HG03135 (cell line): ENCODE results near the gene OBP2B.
"Not testable (repeated sequence)": the region's sequence is repeated elsewhere in the genome, so short reads cannot be mapped to it uniquely, and the experiment has no call there.

Experiments used
- ATAC-seq: cut with Tn5 transposase; IDR thresholded peaks from one replicate; pipeline ENCODE4 v1.9.1; 2021; ENCODE audit warnings: mild to moderate bottlenecking, moderate library complexity; ENCODE audit not compliant: unreplicated experiment

Gene OBP2B

DNA sequence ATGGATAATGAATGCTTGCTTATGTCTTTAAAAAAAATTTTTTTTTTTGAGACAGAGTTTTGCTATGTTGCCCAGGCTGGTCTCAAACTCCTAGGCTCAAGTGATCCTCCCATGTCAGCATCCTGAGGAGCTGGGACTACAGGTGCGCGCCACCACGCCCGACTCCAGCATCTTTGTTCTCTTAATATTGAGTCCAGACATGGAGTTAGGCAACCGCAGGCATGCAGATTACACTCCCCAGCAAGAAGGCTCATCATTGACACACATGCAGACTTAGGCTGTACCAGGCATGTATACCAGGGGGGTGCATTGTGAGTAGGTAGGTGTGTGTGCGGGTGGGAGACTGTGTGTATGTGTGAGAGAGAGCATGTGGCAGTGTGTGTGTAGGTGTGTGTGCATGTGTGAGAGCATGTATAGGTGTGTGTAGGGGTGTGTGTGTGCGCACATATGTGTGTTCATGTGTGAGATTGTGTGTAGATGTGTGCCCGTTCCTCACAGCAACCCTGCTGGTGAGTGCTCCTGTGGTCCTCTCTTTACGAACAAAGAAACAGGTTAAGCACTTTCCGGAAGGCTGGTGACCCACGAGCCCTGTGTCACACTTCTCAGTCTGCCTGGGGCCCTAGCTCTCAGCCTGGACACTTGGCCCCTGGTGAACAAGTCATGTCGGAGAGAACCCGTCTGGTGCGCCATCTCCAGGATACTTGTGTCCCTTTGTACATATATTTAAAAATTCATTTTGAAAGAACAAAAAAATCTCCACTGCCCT is 6.2 kb downstream of the OBP2B start:
- ATAC-seq = no peak

DNA sequence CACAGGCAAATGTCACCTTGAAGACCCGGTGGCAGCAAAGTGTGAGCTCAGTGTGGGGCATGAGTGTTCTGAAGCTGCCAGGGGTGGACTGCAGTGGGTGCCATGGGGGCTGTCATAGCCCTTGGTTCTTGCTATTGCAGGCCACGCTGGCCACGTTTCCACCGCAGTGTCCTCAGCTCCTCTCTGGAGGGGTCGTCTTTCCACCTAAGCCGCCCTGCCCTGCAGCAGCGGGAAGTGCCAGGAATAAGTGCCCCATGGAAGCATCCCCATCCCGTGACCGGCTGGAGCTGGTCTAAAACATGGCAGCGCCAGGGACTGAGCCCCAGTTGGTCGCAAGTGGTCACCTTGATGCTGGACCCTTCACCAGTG is 6.9 kb downstream of the OBP2B start:
- ATAC-seq = no peak

DNA sequence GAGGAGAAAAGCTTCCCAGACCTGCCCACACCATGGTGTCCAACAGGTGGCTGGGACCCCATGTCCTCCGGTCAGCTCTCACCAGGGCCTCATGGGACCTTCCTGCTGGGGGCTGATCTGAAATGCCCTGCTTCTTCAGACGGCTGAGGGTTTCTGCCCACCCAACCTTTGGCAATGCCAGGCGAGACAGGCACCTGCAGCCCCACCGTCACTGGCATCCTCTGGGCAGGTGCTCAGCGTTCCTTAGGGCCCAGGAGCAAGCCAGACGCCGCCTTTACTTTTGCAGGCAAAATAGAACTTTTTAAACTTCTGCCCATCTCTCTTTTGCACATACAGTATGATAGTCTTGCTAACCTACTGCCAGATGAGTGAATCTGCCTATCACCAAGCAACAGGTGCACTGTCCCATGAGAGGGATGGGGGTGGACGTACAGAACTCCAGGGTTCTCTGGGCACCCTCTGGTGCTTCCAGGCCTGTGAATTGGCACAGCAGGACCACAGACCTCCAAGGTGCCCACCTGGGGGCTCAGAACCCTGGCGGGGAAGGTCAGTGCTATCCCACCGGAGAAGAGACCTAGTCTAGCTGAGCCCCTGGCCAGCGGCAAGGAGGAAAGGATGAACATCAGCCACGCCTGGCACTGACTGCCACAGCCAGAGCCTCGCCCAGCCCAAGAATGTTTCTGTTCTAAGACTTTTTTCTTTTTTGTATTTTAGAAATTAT is 7.5 kb downstream of the OBP2B start:
- ATAC-seq = no peak

DNA sequence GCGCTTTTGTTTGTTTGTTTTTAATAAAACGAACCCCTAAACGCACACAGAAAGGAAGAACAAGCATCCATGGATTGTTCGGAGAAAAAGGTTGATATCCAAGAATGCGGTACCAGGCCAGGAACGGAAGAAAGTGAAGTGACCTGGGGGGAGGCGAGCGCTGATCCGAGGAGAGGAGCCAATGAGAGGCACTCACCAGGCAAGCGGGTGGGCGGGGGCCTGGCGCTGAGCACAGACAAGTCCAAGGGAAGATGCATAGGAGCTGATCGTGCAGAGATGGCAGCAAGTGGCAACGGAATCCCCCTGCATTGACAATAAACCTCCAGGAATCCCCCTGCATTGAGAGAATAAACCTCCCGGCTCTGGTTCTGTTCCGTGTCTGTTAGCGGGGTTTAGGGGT is 8.4 kb downstream of the OBP2B start:
- no peak for ATAC-seq

DNA sequence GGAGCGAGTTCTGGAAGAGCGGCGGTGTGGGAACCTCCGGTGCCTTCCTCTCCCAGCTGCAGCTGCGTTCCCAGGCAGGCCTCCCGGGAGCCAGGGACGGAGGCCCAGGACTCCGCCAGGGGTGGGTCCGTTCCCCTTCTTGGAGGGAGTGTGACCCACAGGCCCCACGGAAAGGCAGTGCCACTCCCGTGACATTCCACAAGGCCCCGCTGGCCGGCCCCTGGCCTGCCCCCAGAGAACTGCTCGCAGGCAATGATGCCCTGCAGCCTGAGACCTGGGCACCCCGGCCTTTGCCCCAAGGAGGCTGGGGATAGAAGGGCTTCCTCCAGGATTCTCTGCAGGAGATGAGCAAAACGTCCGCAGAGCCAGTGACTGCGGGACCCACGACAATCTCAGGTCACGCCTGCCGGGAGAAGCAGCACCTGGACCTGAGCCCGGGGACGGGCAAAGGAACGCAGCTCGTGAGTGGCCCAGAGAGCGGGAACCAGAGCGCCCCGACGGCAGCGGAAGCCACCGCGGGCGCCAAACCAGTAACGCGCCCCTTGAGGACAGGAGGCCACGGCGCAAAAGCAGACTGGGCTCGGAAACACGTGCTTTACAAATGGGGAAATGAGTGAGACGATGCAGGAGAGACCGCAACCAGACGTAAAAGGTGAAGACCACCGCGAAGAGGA is 9.3 kb downstream of the OBP2B start:
- ATAC-seq = no peak

DNA sequence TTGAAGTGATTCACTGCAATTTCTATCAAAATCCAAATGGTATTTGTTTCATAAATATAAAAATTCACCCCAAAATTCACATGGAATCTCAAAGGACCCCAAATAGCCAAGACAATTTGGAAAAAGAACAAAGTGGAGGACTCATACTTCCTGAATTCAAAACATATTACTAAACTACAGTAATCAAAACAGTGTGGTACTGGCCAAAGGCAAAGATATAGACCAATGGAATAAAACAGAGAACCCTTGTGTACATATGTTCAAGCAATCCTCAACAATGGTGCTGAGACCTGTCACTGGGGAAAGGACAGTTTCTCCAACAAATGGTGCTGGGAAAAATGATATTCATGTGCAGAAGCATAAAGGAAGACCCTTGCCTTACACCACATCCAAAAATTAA is 14.0 kb downstream of the OBP2B start:
- ATAC-seq = no peak

DNA sequence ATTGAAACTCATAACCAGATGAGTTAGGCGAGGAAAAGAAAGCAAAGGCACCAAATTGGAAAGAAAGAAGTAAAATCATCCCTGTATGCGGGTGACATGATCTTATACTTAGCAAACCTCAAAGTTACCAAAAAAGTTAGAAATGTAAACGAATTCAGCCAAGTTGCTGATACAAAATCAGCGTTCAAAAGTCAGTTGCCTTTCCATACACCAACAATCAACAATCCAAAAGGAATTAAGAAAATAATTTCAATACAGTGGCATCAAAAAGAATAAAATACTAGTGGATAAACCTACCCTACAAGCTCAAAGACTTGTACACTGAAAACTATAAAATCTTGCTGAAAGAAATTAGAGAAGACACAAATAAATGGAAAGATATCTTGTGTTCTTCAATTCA is 14.5 kb downstream of the OBP2B start:
- ATAC-seq = no peak

DNA sequence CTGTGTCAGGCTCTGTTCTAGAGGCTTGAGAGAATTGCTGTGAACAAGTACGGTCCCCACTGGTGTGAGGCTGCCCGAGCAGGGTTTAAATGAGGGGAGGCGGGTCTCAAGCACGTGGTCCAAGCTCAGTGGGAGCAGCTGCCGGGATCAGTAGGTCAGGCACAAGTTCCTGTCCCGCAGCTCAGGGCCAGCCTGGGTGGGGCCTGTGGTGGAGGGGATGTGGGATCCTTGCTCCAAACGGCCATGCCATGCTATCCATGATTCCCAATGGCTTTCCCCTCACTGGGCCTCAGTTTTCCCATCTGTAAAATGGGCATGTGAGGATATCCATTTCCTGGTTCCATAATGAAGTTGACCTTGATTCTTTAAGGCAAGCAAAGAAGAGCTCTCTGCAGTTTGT is 17.1 kb downstream of the OBP2B start:
- no peak for ATAC-seq

DNA sequence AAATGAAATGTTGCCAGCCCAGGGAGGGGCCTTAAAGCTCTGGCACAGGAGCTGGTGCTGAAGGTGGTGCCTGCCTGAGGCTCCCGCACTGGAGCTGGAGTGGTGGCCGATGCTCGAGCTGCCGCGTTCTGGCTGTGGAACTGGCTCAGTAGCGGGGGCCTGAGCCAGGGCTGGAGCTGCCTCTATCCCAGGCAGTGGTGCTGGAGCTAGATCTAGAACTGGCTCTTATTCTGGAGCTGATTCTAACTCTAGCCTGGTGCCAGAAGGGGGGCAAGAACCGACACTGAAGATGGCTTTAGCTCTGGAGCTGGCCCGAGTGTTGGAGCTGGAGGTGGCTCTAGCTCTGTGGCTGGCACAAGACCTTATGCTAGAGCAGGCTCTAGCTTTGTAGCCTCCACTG is 19.2 kb downstream of the OBP2B start:
- no peak for ATAC-seq

DNA sequence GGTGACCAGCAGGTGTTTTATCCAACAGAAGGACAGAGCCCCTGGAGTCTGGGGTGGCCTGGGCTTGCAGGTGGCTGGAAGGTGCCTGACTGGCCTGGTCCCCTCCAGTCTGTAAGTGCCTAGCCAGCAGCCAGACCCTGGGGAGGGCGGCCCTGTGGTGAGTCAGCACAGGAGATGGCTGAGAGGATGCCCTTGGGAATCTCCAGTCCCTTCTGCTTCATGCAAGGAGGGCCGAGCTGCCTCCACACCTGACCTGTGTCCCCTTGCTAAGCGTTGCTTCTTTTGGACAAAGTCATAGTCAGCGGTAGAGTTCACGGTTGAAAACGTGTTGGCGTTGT is 20.2 kb downstream of the OBP2B start:
- ATAC-seq = no peak

DNA sequence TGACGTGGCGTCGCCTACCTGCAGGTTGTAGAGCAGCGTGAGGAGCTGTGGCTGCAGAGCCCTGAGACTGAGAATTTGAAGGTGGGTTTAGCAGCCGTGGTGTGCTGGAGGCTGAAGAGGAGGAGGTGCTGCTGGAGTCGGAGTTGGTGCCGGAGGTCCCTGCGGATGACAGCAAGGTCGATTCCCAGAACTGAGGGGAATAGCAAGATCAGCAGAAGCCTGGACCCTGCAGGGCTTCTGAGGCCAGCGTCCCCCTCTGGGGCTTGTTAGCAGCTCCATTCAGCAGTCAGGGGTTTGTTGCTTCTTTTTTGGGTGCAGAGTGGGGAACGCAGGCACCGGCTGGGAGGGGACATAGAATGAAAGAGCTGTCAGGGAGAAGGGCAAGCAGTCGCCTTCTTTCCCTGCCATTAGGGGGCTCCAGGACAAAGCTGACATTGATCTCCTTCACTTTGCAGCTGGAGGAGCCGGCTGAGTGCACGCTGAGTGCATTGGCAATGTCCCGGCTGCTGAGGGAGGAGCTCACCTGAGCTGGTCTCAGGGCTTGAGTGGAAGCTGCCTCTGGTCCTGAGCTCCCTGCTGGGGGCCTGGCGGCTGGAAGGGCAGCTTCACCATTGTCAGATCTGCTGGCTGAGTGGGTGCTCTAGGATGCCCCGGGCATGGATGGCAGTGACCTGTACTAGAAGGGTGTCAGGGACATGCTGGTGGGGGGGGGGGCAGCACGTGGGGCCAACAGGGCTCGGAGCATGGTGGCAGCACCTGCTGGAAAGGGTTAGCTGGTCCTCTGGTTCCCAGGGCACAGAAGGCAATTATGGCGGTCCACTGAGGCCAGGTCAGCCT is 20.8 kb downstream of the OBP2B start:
- ATAC-seq = no peak

DNA sequence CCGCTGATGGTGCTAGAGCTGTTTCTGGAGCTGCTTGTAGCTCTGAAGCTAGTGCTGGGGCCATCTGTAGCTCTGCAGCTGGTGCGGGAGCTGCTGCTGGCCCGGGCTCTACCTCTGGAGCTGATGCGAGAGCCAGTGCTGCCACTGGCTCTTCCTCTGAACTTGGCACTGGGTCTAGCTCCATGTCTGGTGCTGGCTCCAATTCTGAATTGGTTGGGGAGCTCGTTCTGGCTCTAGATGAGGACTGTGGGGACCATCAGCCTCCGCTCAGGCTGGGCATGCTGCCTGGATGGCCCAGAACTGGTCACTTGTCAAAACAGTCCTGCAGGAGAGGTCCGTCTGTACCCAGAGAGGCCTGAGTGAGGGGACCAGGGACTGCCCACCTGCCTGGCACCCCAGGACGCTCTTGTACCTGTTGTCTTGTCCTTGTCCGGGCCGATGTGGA is 21.5 kb downstream of the OBP2B start:
- ATAC-seq = no peak

DNA sequence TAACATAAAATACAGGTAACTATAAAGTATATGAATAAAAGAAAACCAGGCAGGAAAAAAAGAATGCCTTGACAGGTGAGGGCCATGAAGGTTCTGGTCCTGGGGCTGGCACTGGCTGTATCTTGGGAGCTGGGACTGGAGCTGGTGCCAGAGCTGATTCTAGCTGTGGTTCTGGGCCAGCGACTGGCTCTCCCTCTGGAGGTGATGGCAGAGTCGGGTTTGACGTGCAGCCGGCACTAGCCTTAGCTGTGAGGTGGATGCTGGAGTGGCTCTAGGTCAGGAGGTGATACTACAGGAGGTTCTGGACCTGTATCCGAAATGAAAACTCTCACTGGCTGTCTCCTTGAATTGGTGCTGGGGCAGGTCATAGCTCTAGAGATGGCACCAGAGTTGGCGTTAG is 22.3 kb downstream of the OBP2B start:
- no peak for ATAC-seq

DNA sequence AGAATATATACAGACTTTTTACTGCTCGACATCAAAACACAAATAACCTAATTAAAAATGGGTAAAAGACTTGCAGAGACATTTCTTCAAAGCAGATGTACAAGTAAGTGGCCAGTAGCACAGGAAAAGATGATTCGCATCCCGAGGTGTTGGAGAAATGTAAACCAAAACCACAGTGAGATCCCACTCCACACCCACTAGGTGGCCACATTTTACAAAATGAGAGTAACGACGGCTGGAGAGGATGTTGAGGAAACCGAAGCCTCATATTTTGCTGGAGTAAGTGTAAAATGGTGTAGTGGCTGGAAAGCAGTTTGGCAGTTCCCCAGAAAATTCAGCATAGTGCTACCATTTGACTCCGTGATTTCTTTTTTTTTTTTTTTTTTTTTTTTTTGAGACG is 24.1 kb downstream of the OBP2B start:
- ATAC-seq = no peak

DNA sequence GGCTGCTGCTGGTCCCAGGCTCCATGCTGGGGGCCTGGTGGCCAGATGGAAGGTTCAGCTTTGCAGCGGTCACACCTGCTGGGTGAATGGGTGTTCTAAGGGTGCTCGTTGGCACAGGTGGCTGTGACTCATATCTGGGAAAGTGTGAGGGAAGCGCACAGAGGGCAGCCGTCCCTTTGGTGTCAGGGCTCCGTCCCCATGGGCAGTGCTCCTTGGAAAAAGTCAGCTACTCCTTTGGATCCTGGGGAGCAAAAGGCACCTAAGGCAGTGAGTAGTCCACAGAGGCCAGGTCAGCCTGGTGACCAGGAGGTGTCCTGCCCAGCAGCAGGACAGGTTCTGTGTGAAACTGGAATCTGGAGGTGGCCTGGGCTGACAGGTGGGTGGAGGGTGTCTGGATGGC is 26.9 kb downstream of the OBP2B start:
- no peak for ATAC-seq

DNA sequence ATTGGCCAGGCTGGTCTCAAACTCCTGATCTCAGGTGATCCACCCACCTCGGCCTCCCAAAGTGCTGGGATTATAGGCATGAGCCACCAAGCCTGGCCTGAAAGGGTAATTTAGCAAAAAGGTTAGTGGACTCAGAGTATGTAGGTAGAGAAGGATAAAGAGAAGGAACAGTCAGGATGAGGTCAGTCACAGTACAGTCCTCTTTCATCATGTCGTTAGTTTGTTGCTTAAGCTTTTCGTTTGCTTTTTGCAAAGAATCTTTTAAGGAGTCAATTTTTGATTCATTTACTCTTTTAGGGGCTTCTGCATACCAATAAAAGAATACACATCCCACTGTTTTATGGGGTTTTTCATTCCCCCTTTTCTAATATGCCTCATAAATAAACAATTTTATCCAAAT is 27.5 kb downstream of the OBP2B start:
- no peak for ATAC-seq

DNA sequence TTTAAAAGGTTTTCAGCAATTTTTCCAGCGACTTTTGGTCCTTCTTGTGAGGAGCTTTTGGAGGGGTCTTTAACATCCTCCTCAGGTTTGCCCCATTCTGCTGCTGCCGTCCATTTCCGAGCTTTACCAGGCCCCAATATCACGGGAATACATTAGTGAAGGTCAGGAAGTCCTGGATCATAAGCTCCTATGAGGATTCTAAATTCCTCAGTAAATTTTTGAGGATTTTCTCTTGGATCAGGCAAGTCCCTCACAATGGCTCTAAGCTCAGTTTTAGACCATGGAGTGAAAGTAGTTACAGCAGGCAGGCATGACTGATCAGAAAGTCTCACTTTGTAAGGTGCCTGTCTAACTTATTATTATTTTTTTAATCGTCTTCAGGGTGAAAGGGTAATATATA is 28.1 kb downstream of the OBP2B start:
- ATAC-seq = no peak

DNA sequence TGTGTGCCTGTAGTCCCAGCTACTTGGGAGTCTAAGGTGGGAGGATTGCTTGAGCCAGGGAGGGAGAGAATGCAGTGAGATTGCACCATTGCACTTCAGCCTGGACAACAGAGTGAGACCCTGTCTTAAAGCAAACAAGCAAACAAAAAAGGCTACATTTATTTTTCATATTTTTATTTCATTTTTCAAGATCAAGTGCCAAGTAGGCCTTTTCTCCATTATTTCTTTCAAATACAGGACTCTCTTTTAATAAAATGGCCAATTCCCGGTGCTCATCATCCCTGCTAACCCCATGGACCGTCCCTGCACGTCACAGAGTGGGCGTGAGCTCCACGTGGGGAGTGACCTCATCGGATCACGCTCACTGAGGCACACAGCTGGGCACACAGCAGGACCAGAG is 36.0 kb downstream of the OBP2B start:
- ATAC-seq = no peak

DNA sequence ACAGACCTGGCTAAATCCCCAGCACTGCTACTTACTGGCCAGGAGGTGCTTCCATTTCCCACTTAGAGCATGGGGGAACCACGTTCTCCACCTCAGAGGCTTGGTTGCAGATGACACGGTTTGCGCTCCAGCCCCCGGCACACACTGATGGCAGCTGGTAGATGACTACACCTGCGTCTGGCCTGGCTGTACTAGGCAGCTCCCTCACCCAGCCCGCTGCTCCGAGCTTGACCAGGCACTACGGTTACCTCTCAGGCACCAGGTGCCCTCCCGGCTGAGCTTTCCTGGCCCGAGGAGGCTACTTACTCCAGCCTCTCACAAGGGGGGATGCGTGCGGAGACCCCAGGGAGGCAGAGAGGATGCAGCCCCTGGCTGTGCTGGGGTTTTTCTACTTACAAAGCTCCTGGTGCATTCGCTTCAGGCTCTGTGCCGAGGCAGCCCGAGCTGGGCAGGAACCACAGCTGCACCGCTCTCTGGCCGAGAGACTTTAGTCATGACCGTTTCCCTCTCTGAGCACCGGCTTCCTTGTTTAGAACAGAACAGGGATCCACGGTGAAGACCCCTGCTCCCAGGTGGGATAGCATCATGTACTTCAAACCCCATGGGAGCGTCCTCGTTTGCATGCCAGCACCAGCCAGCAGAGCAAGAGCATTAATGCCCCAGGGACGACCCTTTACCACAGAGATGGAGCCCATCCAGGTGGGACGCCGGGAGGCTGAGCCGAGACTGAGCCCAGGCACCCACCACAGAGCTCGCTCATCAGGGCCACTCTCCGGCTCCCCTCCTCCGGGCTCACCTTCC is 37.7 kb downstream of the OBP2B start:
- ATAC-seq = no peak

DNA sequence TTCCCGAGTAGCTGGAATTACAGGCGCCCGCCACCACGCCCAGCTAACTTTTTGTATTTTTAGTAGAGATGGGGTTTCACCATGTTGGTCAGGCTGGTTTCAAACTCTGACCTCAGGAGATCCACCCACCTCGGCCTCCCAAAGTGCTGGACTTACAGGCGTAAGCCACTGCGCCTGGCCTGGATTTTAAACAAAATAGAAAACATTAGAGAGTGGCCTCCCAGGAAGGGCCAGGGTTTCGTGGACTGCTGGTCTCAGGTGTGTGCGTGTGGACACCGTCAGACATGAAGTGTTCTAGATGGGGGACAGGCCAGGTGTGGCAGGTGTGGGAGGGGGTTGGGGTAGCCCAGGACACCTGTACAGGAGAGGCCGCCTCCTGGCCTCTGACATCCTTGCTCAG is 38.3 kb downstream of the OBP2B start:
- ATAC-seq = no peak

DNA sequence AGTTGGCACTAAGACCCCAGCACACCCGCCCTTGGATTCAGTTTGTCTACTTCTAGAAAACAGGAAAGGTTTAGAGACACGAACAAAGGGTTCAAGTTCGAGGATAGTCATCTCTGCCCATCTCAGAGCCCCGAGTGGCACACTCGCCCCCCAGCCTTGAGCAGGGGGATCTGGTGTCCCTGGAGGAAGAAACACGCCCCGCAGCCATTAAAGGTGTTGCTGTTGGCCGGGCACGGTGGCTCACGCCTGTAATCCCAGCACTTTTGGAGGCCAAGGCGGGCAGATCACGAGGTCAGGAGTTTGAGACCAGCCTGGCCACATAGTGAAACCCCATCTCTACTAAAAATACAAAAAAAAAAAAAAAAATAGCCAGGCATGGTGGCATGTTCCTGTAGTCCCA is 39.4 kb downstream of the OBP2B start:
- not testable (repeated sequence) for ATAC-seq
